Chondrocyte (in vitro differentiated cells): ENCODE data around the gene ADAMTSL4. TPM values are rescaled to one million over a fixed set of nuclear protein-coding genes. Genes with fewer than 3 reads are reported as not detected.
A peak's percentile ranks its signal among the peaks of the same experiment; 100 is the strongest.

ENCODE experiments used
- DNase-seq: peaks from one replicate; pipeline ENCODE4 v3.0.0; 2021; ENCODE audit warnings: mixed read lengths, low spot score
- H3K27ac Mint-ChIP-seq: one replicate; pipeline ENCODE4 v1.8.0; 2021; ENCODE audit warnings: mild to moderate bottlenecking, moderate library complexity, mixed read lengths; ENCODE audit not compliant: unreplicated experiment
- H3K27me3 Mint-ChIP-seq: 2 replicates; pipeline ENCODE4 v1.8.0; 2021; ENCODE audit warnings: low read depth, mixed read lengths
- H3K36me3 Mint-ChIP-seq: 2 replicates; pipeline ENCODE4 v1.8.0; 2021; ENCODE audit warnings: low read depth, mixed read lengths
- H3K4me1 Mint-ChIP-seq: 2 replicates; pipeline ENCODE4 v1.8.0; 2021; ENCODE audit warnings: low read depth, mild to moderate bottlenecking, mixed read lengths
- H3K4me3 Mint-ChIP-seq: one replicate; pipeline ENCODE4 v1.8.0; 2021; ENCODE audit warnings: mild to moderate bottlenecking, moderate library complexity, mixed read lengths; ENCODE audit not compliant: unreplicated experiment
- H3K9me3 Mint-ChIP-seq: 2 replicates; pipeline ENCODE4 v1.8.0; 2021; ENCODE audit warnings: low read depth, mixed read lengths
- CTCF ChIP-seq: fragments of 200-600 bp; sonication (generic); IDR thresholded peaks from 2 replicates; pipeline ENCODE4 v1.5.0; 2021; ENCODE audit warnings: antibody characterized with exemption, mild to moderate bottlenecking, moderate library complexity
- total RNA-seq: library from RNA; stranded (reverse); gene quantifications from 3 replicates; pipeline ENCODE4 v1.2.1, GENCODE V29; 2021

Gene ADAMTSL4
- total RNA-seq, 1 donor from 2014 or later = 5.7 TPM

GRCh38 chr1:150511985-150512660, 37.1 kb upstream of the ADAMTSL4 start:
- Mint-ChIP-seq H3K4me1 (peaks cover 28% of the 10 kb centered on the region), H3K27ac (no peak overlapping the region), H3K27me3 (no peaks in the 10 kb centered on the region), H3K4me3 (no peak overlapping the region), H3K9me3 (no peaks in the 10 kb centered on the region), H3K36me3 (peaks cover 10% of the 10 kb centered on the region)
- TF ChIP-seq CTCF = no peak
- DNase-seq = no peak

DNA sequence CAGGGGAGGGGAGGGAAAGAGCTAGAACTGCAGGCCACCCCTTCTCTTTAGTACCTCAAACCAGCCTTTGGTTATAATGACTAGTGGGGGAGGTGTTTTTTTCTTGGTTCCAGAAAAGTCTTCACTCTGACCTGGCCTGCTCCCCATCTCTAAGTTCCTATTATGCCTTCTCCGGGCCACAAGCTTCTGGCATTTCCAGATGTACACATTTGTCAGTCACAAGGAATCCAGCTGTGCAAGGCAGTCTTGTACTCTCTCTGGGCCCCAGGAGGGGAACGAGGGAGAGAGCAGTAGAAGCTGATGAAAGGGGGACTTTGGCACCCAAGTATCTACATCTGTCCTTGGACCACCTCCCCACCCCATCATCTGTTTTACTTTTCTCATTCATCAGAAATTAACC, 36.4 kb upstream of the ADAMTSL4 start:
- Mint-ChIP-seq H3K27me3 (no peaks in the 10 kb centered on the region), H3K9me3 (no peaks in the 10 kb centered on the region), H3K36me3 (peaks cover 10% of the 10 kb centered on the region), H3K4me3 (no peak overlapping the region), H3K27ac (no peak overlapping the region), H3K4me1 (peaks cover 23% of the 10 kb centered on the region)
- DNase-seq = no peak
- no peak for TF ChIP-seq CTCF

GRCh38 chr1:150513351-150513791, 35.8 kb upstream of the ADAMTSL4 start:
- Mint-ChIP-seq H3K4me1 (peaks cover 19% of the 10 kb centered on the region), H3K4me3 (no peak overlapping the region), H3K36me3 (peaks cover 10% of the 10 kb centered on the region), H3K27ac (peak overlapping the region; percentile 61), H3K27me3 (no peaks in the 10 kb centered on the region), H3K9me3 (no peaks in the 10 kb centered on the region)
- DNase-seq = no peak
- no peak for TF ChIP-seq CTCF

DNA sequence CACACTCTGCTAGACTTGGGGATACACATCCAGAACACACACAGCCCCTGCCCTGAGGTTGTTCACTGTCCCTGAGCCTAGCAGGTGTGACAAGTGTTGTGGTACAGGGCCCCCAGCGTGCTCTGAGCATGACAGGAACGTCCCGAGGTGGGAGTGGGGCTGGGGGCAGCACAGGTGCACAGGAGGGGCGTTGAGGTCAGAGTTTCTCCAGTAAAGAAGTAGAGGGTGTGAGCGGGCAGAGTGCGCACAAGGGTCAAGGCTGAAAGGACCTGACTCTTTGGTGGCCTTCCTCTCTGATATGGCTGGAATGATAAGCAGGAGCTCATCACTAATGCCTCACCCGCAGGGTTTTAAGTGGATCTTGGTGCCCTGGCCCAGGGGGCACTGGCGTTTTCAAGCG, 34.9 kb upstream of the ADAMTSL4 start:
- Mint-ChIP-seq H3K27me3 (no peaks in the 10 kb centered on the region), H3K36me3 (peaks cover 10% of the 10 kb centered on the region), H3K4me3 (peak overlapping the region; percentile 87), H3K9me3 (no peaks in the 10 kb centered on the region), H3K4me1 (peaks cover 19% of the 10 kb centered on the region), H3K27ac (peak overlapping the region; percentile 91)
- DNase-seq = no peak
- no peak for TF ChIP-seq CTCF

GRCh38 chr1:150514913-150515327, 34.3 kb upstream of the ADAMTSL4 start:
- peaks cover 10% of the 10 kb centered on the region for H3K36me3 Mint-ChIP-seq
- H3K9me3 Mint-ChIP-seq = no peaks in the 10 kb centered on the region
- H3K4me3 Mint-ChIP-seq = peak overlapping the region; percentile 87
- TF ChIP-seq CTCF = no peak
- peaks cover 19% of the 10 kb centered on the region for H3K4me1 Mint-ChIP-seq
- DNase-seq = no peak
- peak overlapping the region; percentile 91 for H3K27ac Mint-ChIP-seq
- H3K27me3 Mint-ChIP-seq = no peaks in the 10 kb centered on the region
